HG03378 (cell line): ENCODE data around the gene POU4F3.
"Not testable (repeated sequence)": the region's sequence is repeated elsewhere in the genome, so short reads cannot be mapped to it uniquely, and the experiment has no call there.

Source experiments
- ATAC-seq: cut with Tn5 transposase; IDR thresholded peaks from one replicate; pipeline ENCODE4 v1.9.1; 2021; ENCODE audit warnings: mild to moderate bottlenecking, moderate library complexity; ENCODE audit not compliant: unreplicated experiment

The POU4F3 gene, protein sequence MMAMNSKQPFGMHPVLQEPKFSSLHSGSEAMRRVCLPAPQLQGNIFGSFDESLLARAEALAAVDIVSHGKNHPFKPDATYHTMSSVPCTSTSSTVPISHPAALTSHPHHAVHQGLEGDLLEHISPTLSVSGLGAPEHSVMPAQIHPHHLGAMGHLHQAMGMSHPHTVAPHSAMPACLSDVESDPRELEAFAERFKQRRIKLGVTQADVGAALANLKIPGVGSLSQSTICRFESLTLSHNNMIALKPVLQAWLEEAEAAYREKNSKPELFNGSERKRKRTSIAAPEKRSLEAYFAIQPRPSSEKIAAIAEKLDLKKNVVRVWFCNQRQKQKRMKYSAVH

DNA sequence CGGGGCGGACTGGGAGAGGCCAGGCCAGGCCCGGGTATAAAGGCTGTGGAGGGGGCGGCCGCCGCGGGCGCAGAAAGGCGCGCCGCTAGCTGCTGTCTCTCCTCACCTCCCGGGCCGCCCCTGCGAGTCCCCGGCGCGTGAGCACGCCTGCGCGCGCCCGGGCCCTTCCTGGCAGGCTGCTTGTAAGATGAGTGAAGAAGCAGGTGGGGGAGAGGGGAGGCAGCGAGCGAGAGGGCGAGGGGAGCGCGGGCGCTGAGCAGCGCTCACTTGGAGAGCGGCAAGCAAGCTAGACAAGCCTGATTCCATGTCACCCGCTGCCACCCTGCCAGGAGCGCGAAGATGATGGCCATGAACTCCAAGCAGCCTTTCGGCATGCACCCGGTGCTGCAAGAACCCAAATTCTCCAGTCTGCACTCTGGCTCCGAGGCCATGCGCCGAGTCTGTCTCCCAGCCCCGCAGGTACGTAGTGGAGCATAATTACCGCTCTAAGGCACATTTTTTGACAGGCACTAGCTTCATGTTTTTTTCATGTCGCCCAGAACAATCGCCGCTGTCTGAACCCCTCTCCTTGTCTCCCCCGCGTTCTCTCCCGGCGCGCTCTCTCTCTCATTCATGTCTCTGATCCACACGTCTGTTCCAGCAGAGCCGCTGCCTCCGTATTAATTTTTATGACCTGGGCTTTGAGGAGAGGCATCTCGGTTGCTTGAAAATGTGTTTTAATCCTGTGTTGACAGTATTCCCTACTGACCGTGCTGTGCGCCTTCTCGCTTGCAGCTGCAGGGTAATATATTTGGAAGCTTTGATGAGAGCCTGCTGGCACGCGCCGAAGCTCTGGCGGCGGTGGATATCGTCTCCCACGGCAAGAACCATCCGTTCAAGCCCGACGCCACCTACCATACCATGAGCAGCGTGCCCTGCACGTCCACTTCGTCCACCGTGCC lies at the start of gene POU4F3:
Gene POU4F3 (plus strand): TSS at position 66 of the 941 bp plus-strand sequence. CDS start 274 bp downstream, at position 340.
- no peak for ATAC-seq

- no peak for ATAC-seq
These were observed 48.3 kb upstream of the POU4F3 start for GRCh38 chr5:146290318-146290717.

DNA sequence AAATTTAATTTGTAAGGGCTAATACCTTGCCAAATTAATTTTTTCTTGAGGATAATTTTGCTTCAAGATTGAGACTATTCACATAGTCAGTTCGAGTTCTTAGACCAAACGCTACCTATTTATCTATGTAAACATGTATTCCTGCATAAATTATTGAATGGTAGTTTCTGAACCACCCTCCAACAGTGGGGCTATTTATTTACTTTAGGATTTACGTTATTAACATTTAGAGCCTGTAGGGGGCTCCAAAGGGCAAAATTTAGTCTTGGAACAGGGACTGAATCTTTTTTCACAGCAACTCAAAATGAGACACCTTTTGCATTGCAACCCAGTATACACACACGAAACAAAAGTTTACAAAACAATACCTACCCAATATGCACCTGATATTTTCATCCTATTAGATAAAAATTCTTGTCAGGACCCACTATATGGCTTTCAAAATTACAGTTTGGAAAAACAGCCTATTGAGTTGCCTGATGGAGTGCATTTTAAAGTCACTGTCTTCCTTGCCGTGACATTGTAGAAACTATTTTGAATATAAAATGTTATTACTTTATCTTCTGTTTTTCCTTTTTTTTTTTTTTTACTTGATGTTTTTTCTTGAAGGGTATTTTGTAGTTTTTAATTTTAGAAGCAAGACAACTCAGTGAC lies 47.1 kb upstream of the POU4F3 start:
- ATAC-seq = peak; percentile 84

- no peak for ATAC-seq
These were observed 42.4 kb upstream of the POU4F3 start for GRCh38 chr5:146296245-146296644.

- ATAC-seq = not testable (repeated sequence)
These were observed 39.7 kb upstream of the POU4F3 start for GRCh38 chr5:146298920-146299319.

DNA sequence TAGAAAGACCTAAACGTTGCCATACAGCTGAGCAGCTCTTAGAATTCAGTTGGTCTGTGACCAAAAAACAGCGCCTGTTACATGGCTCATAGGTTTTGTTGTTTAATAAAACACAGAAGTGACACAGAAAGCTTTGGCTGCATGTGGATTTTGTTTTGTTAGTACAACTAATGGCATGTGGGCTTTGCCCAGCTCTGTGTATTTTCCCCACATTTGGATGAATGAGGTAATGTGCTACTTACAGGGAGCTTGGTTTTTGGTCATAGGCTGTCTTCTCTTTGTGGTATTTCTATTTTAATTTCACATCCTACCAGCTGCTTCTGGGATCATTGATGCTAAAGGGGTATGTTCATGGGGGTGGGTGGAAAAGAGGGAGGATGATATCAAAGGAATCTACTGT lies 37.0 kb upstream of the POU4F3 start:
- ATAC-seq = no peak

DNA sequence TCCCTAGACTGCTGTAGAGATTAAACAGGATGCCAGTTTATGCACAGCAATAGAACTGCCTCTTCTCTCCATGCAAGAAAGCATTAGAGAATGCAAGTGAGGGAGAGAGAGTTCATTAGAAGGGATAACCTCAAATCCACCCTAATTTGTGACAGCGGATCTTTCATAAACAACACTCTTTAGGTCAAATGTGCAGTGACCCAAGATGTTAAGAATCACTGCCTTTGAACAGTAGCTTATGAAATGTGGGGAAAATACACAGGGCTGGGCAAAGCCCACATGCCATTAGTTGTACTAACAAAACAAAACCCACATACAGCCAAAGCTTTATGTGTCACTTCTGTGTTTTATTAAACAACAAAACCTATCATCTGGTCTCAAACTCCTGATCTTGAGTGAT lies 36.2 kb upstream of the POU4F3 start:
- no peak for ATAC-seq

DNA sequence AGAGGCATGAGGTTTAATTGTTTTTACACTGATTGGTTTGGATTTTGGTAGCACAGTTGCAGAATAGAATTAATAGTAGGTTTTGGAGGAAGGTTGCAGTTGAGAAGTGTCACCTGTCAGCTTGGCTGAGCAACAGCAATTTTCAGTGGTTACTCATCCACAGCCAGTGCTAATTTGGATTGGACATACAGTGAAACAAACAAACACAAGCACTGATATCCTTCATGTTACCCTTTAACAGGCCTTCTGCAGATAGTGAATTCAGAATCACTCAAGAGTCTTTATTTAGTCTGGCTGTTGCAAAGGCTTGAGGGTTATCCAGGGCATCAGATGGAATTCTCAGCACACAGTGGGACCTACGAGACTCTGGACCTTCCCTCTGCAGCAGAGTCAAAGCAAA lies 31.8 kb upstream of the POU4F3 start:
- no peak for ATAC-seq

GRCh38 chr5:146307796-146308195 lies 30.8 kb upstream of the POU4F3 start:
- ATAC-seq = no peak

DNA sequence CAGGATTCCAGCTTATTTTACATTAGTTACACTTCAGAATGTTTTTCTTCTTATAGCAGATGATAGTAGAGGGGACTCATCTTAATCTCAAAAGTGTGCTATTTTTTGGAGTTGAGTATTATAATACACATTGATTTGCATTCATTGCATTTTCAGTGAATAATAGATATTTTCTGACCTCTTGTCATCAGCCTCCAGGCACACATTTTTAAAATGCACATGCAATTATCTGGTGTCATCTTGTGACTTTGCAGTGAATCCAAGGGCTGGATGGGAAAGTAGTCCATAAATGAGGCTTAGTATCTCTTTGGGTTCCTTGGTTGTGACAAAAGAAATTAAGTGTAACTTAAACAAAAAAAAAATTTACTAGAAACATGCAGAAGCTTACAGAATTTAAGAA lies 28.1 kb upstream of the POU4F3 start:
- ATAC-seq = no peak

GRCh38 chr5:146311278-146311677 lies 27.4 kb upstream of the POU4F3 start:
- ATAC-seq = no peak

DNA sequence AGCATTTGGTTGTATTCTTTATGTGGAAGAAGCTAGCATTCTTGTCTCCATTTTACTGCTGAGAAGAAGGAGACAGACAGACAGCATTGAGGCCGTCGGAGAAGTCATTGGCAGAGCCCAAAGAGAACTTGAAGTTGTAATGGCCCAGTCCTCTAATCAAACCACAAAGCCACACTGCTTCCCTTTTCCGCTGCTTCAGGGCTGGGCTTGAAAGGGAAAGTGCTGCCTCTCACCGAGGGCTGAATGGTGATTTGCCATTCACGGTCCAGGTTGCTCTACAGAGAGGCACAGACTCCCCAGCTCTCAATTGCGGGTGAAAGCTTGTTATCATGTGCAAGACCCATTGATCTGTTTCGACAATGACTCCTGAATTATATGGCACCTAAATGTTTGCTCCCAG lies 25.6 kb upstream of the POU4F3 start:
- no peak for ATAC-seq

DNA sequence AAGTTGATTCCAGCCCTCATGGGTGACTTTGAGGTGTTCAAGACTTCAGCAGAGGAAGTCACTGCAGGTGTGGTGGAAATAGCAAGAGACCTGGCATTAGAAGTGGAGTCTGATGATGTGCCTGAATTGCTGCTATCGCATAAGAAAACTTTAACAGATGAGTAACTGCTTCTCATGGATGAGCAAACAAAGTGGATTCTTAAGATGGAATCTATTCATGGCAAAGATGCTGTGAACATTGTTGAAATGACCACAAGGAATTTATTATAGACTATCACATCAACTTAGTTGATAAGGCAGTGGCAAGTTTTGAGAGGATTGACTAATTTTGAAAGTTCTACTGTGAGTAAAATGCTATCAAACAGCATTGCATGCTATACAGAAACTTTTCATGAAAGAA lies 17.1 kb upstream of the POU4F3 start:
- no peak for ATAC-seq

- ATAC-seq = no peak
These were observed 11.3 kb upstream of the POU4F3 start for GRCh38 chr5:146327257-146327870.

DNA sequence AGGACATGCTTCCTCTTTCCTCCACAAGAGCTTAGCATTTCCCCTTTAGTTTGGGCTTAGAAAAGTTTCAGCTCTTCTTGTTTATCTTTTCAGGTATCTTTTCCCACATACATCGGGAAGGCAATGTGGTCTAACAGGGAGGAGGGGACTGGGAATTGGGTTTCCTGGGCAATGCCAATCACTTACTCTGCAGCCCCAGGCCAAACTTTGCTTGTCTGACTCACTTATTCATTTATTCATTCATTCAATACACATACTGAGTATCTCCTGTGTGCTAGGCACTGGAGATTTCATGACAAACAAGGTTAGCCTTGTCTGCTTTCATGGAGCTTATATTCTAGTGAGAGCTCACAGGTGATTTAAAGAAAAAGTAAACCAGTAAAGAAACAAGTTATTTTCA lies 10.7 kb upstream of the POU4F3 start:
- ATAC-seq = no peak

GRCh38 chr5:146329697-146330096 lies 8.9 kb upstream of the POU4F3 start:
- ATAC-seq = no peak

DNA sequence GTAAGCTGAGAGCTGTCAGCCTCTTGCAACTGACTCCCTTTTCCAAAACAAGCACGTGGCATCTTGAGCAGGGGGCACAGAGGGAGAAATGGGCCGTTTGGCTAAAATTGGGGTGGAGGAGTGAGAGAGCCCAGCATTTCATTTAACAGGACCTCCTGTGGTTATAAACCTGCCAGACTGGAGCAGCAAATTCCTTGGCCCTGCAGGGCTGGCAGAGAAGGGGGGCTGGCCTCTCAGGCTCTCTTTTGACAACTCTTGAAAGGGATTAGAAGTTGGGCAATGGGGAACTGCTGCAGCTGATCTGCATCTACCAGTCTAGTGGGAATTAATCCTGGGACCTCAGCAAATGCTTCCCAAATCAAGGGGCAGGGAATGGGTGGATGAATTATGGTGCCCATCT lies 7.2 kb upstream of the POU4F3 start:
- no peak for ATAC-seq

GRCh38 chr5:146334074-146334533 lies 4.5 kb upstream of the POU4F3 start:
- ATAC-seq = no peak

DNA sequence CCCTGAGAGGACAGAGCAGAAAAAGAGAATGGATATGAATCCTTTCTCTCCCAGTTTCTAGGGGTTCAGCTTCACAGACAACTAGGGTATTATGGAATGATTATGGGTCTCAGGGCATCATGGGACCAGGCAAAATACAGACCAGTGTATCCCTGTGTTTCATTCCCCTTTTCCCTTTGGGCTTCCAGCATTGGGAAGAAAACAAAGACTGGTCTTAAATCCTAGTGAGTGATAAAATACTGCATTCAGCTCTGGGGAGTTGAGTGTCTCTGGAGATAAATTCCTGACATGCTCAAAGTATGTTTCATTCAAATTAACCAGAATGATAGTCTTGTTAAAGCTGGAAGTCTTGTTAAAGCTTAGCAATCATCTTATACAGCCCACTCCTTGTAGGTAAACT lies 2.4 kb upstream of the POU4F3 start:
- no peak for ATAC-seq

GRCh38 chr5:146337264-146337904 lies 1.3 kb upstream of the POU4F3 start:
- no peak for ATAC-seq
